ENCODE data around the gene MLH1.
"Not testable (repeated sequence)": the region's sequence is repeated elsewhere in the genome, so short reads cannot be mapped to it uniquely, and the experiment has no call there.

MLH1 gene

GRCh38 chr3:37040231-37040630 is 46.9 kb downstream of the MLH1 start:
- Histone ChIP-seq H3K4me1 (ENCODE audit: control insufficient read depth, insufficient read depth, low read depth, low read length) (peaks cover 2% of the 10 kb centered on the region), H3K9ac (ENCODE audit: low read length) (no peak overlapping the region), H3K4me2 (ENCODE audit: low read length, poor library complexity, severe bottlenecking) (no peak overlapping the region), H2BK120ac (ENCODE audit: low read depth, low read length) (no peak overlapping the region), H3K4me3 (ENCODE audit: insufficient read depth in 1 of 2, low read depth in 1 of 2, low read length in 2 of 2) (no peak overlapping the region), H3K4ac (ENCODE audit: low read depth in 1 of 2, low read length in 2 of 2) (no peak overlapping the region), H3K36me3 (ENCODE audit: control insufficient read depth in 1 of 2, insufficient read depth in 2 of 2, low read depth in 1 of 2, low read length in 2 of 2) (peaks cover 22 to 73% of the 10 kb centered on the region in 2 experiments), H2BK12ac (ENCODE audit: low read length in 2 of 2) (no peak overlapping the region), H2AK5ac (ENCODE audit: low read length, severe bottlenecking) (no peak overlapping the region), H2BK15ac (ENCODE audit: low read depth, poor library complexity, severe bottlenecking) (no peak overlapping the region), H3K9me3 (ENCODE audit: control insufficient read depth, low read length) (peaks cover 20% of the 10 kb centered on the region), H3K18ac (ENCODE audit: low read depth in 1 of 2, low read length in 2 of 2) (no peak overlapping the region), H4K8ac (ENCODE audit: low read length) (no peak overlapping the region), H3K79me1 (replicated peaks; ENCODE audit: low read length, poor library complexity, severe bottlenecking) (peaks cover 7% of the 10 kb centered on the region), H3K27ac (ENCODE audit: low read length, poor library complexity, severe bottlenecking) (no peak overlapping the region), H4K91ac (ENCODE audit: low read length) (no peak overlapping the region), H2BK5ac (ENCODE audit: low read depth, low read length, poor library complexity, severe bottlenecking) (no peak overlapping the region), H2AFZ (ENCODE audit: low read depth, low read length) (no peak overlapping the region), H3K23ac (ENCODE audit: low read length in 2 of 2) (no peak overlapping the region), H3K27me3 (ENCODE audit: control insufficient read depth in 1 of 2, insufficient read depth in 1 of 2, low read length in 2 of 2) (no peaks in the 10 kb centered on the region), H3K14ac (ENCODE audit: low read length in 2 of 2) (no peak overlapping the region)
- DNase-seq: no peak
- WGBS: no CpG with 5 or more reads among the region's 1 CpG

- Histone ChIP-seq H3K23ac (ENCODE audit: low read length in 2 of 2) (no peak overlapping the region), H3K9ac (ENCODE audit: low read length) (no peak overlapping the region), H3K9me3 (ENCODE audit: control insufficient read depth, low read length) (peaks cover 6% of the 10 kb centered on the region), H2AFZ (ENCODE audit: low read depth, low read length) (no peak overlapping the region), H2BK12ac (ENCODE audit: low read length in 2 of 2) (no peak overlapping the region), H3K14ac (ENCODE audit: low read length in 2 of 2) (no peak overlapping the region), H3K4ac (ENCODE audit: low read depth in 1 of 2, low read length in 2 of 2) (no peak overlapping the region), H3K4me1 (ENCODE audit: control insufficient read depth, insufficient read depth, low read depth, low read length) (peaks cover 2% of the 10 kb centered on the region), H3K36me3 (ENCODE audit: control insufficient read depth in 1 of 2, insufficient read depth in 2 of 2, low read depth in 1 of 2, low read length in 2 of 2) (peaks cover 19 to 65% of the 10 kb centered on the region in 2 experiments), H3K18ac (ENCODE audit: low read depth in 1 of 2, low read length in 2 of 2) (no peak overlapping the region), H3K4me3 (ENCODE audit: insufficient read depth in 1 of 2, low read depth in 1 of 2, low read length in 2 of 2) (no peak overlapping the region), H3K27ac (ENCODE audit: low read length, poor library complexity, severe bottlenecking) (no peak overlapping the region), H3K79me1 (replicated peaks; ENCODE audit: low read length, poor library complexity, severe bottlenecking) (peaks cover 7% of the 10 kb centered on the region), H4K8ac (ENCODE audit: low read length) (no peak overlapping the region), H4K91ac (ENCODE audit: low read length) (no peak overlapping the region), H2AK5ac (ENCODE audit: low read length, severe bottlenecking) (no peak overlapping the region), H3K4me2 (ENCODE audit: low read length, poor library complexity, severe bottlenecking) (no peak overlapping the region), H2BK15ac (ENCODE audit: low read depth, poor library complexity, severe bottlenecking) (no peak overlapping the region), H2BK5ac (ENCODE audit: low read depth, low read length, poor library complexity, severe bottlenecking) (no peak overlapping the region), H3K27me3 (ENCODE audit: control insufficient read depth in 1 of 2, insufficient read depth in 1 of 2, low read length in 2 of 2) (no peaks in the 10 kb centered on the region), H2BK120ac (ENCODE audit: low read depth, low read length) (no peak overlapping the region)
- no CpG with 5 or more reads among the region's 1 CpG for WGBS
- no peak for DNase-seq
Measured at GRCh38 chr3:37041546-37042195, 48.4 kb downstream of the MLH1 start.

- H2AK5ac ChIP-seq (ENCODE audit: low read length, severe bottlenecking); H2BK15ac ChIP-seq (ENCODE audit: low read depth, poor library complexity, severe bottlenecking); H4K8ac ChIP-seq (ENCODE audit: low read length); H3K14ac ChIP-seq (ENCODE audit: low read length in 2 of 2); H3K18ac ChIP-seq (ENCODE audit: low read depth in 1 of 2, low read length in 2 of 2); H3K4me3 ChIP-seq (ENCODE audit: insufficient read depth in 1 of 2, low read depth in 1 of 2, low read length in 2 of 2); DNase-seq; H3K4me1 ChIP-seq (ENCODE audit: control insufficient read depth, insufficient read depth, low read depth, low read length); H2BK120ac ChIP-seq (ENCODE audit: low read depth, low read length); H2BK5ac ChIP-seq (ENCODE audit: low read depth, low read length, poor library complexity, severe bottlenecking); H3K9me3 ChIP-seq (ENCODE audit: control insufficient read depth, low read length); H4K91ac ChIP-seq (ENCODE audit: low read length); H3K4me2 ChIP-seq (ENCODE audit: low read length, poor library complexity, severe bottlenecking); H3K27me3 ChIP-seq (ENCODE audit: control insufficient read depth in 1 of 2, insufficient read depth in 1 of 2, low read length in 2 of 2); H3K27ac ChIP-seq (ENCODE audit: low read length, poor library complexity, severe bottlenecking); H2AFZ ChIP-seq (ENCODE audit: low read depth, low read length); H3K9ac ChIP-seq (ENCODE audit: low read length); H3K4ac ChIP-seq (ENCODE audit: low read depth in 1 of 2, low read length in 2 of 2); H3K23ac ChIP-seq (ENCODE audit: low read length in 2 of 2); H2BK12ac ChIP-seq (ENCODE audit: low read length in 2 of 2): not testable (repeated sequence)
- WGBS: 100% methylated on average over 2 of the region's 3 CpGs
- H3K79me1 ChIP-seq (replicated peaks; ENCODE audit: low read length, poor library complexity, severe bottlenecking): peaks cover 12% of the 10 kb centered on the region
- H3K36me3 ChIP-seq (ENCODE audit: control insufficient read depth in 1 of 2, insufficient read depth in 2 of 2, low read depth in 1 of 2, low read length in 2 of 2): peaks cover 21 to 68% of the 10 kb centered on the region in 2 experiments
Measured at GRCh38 chr3:37042712-37043111, 49.4 kb downstream of the MLH1 start.

- no peak overlapping the region for H2BK12ac ChIP-seq (ENCODE audit: low read length in 2 of 2)
- no peak overlapping the region for H2BK15ac ChIP-seq (ENCODE audit: low read depth, poor library complexity, severe bottlenecking)
- no peaks in the 10 kb centered on the region for H3K27me3 ChIP-seq (ENCODE audit: control insufficient read depth in 1 of 2, insufficient read depth in 1 of 2, low read length in 2 of 2)
- H3K4ac ChIP-seq (ENCODE audit: low read depth in 1 of 2, low read length in 2 of 2): no peak overlapping the region
- DNase-seq: peak; percentile 28
- no peak overlapping the region for H3K23ac ChIP-seq (ENCODE audit: low read length in 2 of 2)
- H3K4me1 ChIP-seq (ENCODE audit: control insufficient read depth, insufficient read depth, low read depth, low read length): no peaks in the 10 kb centered on the region
- peak overlapping the region; percentile 2 for H3K9ac ChIP-seq (ENCODE audit: low read length)
- H3K9me3 ChIP-seq (ENCODE audit: control insufficient read depth, low read length): no peaks in the 10 kb centered on the region
- peaks cover 43 to 80% of the 10 kb centered on the region in 2 experiments for H3K36me3 ChIP-seq (ENCODE audit: control insufficient read depth in 1 of 2, insufficient read depth in 2 of 2, low read depth in 1 of 2, low read length in 2 of 2)
- H3K4me3 ChIP-seq (ENCODE audit: insufficient read depth in 1 of 2, low read depth in 1 of 2, low read length in 2 of 2): no peak overlapping the region
- no peak overlapping the region for H4K91ac ChIP-seq (ENCODE audit: low read length)
- H3K27ac ChIP-seq (ENCODE audit: low read length, poor library complexity, severe bottlenecking): no peak overlapping the region
- no peak overlapping the region for H3K14ac ChIP-seq (ENCODE audit: low read length in 2 of 2)
- no peak overlapping the region for H2AK5ac ChIP-seq (ENCODE audit: low read length, severe bottlenecking)
- H3K4me2 ChIP-seq (ENCODE audit: low read length, poor library complexity, severe bottlenecking): no peak overlapping the region
- no peak overlapping the region for H2BK120ac ChIP-seq (ENCODE audit: low read depth, low read length)
- H4K8ac ChIP-seq (ENCODE audit: low read length): no peak overlapping the region
- H2BK5ac ChIP-seq (ENCODE audit: low read depth, low read length, poor library complexity, severe bottlenecking): no peak overlapping the region
- H2AFZ ChIP-seq (ENCODE audit: low read depth, low read length): no peak overlapping the region
- peaks cover 20% of the 10 kb centered on the region for H3K79me1 ChIP-seq (replicated peaks; ENCODE audit: low read length, poor library complexity, severe bottlenecking)
- no peak overlapping the region for H3K18ac ChIP-seq (ENCODE audit: low read depth in 1 of 2, low read length in 2 of 2)
- 83% methylated on average over 1 of the region's 1 CpG for WGBS
Measured at GRCh38 chr3:37050282-37050681, 57.0 kb downstream of the MLH1 start.

All from mesenchymal stem cell (in vitro differentiated cells and primary cell).